Dedifferentiated amniotic fluid mesenchymal stem cell (primary cell): ENCODE data around the gene GSTM4.

Source experiments
- DNase-seq: peaks from one replicate; pipeline ENCODE4 v3.0.0-alpha.2; 2016; ENCODE audit errors: extremely low spot score

Gene GSTM4

DNA sequence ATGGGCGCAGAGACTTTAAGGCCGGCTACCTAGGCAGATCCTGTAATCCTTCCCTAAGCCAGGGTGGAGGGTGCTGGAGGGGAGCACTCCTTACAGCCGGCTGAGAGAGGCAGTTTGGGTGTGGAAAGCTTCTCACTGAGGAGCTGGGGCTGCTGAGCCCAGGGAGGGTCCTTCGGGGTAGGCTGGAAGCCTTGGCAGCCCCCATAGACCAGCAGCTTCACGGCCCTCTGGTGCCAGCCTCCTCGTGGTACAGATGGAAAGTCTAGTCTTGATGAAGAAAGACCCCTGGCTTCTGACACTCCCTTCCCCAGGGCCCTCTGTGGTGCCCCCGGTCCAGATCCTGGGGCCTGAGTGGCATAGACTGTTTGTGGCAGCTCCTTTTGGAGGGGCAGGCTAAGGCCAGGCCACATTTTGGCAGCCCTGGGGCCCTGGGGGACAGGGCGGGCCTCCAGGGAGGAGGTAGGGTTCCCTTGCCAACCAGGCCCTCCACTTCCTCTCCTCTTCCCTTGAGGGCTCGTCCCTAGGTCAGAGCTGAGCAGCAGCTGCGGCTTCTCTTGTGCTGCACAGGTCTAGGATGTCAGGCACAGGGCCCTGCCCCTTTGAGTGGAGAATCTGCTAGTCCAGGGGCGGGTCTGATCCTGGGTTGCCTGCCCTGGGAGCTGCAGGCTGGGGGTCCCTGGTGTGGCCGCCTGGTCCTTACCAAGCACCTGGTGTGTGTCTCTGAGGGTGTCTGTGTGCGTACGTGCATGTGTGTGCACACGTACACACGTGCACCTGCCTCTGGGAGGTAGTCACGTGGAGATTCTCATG, 31.5 kb upstream of the GSTM4 start:
- peak; percentile 13 for DNase-seq

DNA sequence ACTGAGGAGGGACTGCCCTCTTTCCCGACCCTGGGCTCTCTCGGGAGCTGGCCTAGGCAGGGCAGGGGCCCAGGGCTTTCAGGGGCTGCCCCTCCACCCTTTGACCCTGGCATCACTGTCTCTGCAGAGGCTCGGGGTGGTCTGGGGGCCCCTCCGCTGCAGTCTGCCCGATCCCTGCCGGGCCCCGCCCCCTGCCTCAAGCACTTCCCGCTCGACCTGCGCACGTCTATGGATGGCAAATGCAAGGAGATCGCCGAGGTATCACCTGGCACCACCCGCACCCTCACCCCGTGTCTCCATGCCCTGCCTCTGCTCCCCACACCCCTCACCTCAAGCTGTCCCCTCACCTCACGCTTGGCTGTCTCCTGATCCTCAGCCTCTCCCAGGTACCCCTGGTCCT, 30.7 kb upstream of the GSTM4 start:
- no peak for DNase-seq

DNA sequence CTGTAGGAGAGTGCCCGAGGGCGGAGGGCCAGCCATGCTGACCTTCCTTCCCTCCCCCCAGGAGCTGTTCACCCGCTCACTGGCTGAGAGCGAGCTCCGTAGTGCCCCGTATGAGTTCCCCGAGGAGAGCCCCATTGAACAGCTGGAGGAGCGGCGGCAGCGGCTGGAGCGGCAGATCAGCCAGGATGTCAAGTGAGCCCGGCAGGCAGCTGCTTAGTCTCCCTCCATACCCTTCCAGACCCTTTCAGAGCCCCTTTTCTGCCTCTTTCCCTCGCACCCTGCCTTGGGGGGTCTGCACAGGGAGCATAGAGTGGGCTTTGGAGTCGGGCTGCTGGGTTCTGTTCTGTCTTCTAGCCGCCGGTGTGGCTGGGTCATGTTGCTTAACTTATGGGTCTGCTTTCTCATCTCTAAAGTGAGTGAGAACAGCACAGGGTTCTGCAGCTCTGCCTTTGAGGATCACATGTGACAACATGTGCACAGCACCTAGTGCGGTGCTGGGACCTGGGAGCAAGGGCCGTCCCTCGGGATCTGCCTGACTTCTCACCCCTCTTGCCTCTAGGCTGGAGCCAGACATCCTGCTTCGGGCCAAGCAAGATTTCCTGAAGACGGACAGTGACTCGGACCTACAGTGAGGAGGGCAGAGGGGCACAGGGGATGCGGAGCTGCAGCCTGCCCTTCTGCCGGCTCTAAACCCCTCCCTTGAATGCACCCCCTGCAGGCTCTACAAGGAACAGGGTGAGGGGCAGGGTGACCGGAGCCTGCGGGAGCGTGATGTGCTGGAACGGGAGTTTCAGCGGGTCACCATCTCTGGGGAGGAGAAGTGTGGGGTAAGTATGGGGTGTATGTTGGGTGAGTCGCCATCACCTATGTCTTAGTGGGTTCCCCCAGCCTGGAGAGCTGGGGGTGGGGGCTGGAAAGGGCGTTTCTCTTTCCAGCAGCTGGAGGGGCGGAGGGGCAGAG, 30.0 kb upstream of the GSTM4 start:
- peak; percentile 6 for DNase-seq

DNA sequence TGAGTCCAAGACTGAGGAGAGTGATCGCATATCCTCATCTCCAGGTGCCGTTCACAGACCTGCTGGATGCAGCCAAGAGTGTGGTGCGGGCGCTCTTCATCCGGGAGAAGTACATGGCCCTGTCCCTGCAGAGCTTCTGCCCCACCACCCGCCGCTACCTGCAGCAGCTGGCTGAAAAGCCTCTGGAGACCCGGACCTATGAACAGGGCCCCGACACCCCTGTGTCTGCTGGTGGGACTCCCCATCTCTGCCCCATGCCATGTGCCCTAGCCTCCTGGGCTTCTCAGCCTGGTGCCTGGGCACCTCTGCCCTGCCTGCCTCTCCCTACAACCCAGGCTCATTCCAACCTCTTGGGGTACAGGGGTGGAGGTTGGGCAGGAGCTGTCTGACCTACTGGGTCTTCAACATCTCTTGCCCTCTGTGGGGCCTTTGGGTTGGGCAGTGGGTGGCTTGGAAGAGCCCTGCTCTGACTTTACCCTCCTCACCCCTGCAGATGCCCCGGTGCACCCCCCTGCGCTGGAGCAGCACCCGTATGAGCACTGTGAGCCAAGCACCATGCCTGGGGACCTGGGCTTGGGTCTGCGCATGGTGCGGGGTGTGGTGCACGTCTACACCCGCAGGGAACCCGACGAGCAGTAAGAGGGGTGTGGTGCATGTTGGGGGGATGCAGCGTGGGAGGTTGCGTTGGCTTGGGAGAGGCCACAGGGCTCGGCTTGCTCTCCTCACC, 29.1 kb upstream of the GSTM4 start:
- peak; percentile 3 for DNase-seq

DNA sequence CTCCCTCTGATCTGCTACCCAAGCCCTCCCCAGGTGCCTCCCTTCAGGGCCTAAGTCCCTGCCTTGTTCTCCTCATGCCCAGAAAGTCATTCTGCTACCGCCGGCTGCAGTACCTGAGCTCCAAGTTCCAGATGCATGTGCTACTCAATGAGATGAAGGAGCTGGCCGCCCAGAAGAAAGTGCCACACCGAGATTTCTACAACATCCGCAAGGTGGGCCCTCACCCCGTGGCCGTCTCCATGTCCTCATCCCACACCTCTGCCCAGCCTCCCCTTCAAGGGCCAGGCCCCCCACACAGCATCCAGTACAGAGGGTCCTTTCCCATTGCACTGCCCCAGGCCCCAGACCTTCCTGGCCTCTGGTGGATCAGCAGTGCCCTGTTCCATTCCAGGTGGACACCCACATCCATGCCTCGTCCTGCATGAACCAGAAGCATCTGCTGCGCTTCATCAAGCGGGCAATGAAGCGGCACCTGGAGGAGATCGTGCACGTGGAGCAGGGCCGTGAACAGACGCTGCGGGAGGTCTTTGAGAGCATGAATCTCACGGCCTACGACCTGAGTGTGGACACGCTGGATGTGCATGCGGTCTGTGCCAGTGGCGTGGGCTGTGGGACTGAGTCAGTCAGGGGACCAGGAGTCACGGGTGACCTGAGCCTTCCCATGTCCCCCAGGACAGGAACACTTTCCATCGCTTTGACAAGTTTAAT, 28.1 kb upstream of the GSTM4 start:
- DNase-seq, result no peak

DNA sequence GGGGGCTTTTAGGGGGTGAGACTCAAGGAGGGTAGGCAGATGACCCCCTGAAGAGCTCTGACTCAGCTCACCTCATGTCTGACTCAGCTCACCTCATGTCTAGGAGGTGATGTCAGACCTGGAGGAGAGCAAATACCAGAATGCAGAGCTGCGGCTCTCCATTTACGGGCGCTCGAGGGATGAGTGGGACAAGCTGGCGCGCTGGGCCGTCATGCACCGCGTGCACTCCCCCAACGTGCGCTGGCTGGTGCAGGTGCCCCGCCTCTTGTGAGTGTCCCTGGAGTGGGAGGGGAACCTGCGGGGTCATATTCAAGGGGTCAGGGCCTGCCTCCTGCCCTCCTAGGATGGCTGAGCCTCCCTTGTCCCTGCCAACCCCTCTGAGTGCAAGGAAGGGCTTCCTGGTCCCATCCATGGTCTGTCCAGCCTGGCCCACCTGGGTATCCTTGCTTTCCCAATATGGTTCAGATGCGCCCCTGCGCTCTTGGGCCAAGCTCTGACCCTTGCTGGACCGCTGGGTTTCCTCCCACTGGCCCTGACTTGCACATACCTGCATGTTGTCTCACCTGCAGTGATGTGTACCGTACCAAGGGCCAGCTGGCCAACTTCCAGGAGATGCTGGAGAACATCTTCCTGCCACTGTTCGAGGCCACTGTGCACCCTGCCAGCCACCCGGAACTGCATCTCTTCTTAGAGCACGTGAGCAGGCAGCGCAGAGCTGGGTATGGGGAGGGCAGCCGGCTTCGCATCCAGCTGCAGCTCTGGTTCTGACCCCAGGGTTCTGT, 27.2 kb upstream of the GSTM4 start:
- DNase-seq, result peak; percentile 8

DNA sequence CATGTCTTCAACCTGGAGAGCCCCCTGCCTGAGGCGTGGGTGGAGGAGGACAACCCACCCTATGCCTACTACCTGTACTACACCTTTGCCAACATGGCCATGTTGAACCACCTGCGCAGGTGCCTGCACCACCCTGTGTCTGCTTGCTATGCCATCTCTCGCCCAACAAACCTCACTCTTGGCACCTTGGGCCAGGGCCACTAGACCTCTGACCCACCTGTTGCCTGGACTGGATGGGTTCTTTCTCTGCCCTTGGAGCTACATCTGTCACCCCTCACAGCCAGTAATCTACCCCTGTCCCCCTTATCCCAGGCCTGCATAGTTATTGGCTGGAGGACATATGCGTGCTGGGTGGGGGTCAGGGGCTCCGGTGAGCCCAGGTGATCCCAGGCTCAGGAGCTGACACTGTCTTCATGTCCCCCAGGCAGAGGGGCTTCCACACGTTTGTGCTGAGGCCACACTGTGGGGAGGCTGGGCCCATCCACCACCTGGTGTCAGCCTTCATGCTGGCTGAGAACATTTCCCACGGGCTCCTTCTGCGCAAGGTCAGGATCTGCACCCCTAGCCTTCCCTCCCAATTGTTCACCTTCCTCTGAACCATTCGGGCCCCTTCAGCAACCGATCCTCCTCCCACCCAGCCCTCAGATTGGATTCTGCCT, 26.4 kb upstream of the GSTM4 start:
- DNase-seq, result peak; percentile 9

DNA sequence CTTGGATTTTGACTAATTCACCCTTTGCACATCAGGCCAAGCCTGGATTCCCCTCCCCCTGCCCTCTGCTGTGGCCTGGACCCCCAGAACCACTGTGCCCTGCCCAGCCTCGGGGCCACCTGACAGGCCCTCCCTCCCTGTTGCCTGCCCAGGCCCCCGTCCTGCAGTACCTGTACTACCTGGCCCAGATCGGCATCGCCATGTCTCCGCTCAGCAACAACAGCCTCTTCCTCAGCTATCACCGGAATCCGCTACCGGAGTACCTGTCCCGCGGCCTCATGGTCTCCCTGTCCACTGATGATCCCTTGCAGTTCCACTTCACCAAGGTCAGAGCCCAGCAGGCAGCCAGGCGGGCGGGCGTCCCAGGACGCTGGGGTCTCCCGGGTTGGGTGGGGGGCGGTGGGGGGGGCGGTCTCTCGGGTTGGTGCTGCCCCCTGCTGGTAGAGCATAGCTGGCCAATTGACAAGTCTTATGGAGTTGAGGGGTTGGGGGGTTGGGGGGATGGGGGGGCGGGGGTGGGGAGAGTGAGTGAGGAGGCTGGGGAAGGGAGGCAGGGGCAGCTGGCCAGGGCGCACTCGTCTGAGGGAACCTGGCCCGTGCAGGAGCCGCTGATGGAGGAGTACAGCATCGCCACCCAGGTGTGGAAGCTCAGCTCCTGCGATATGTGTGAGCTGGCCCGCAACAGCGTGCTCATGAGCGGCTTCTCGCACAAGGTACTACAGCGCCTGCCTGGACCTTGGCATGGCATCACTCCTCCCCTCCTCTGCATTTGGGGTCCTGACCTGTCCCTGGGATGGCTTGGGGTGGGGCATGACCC, 25.6 kb upstream of the GSTM4 start:
- DNase-seq, result peak; percentile 13

DNA sequence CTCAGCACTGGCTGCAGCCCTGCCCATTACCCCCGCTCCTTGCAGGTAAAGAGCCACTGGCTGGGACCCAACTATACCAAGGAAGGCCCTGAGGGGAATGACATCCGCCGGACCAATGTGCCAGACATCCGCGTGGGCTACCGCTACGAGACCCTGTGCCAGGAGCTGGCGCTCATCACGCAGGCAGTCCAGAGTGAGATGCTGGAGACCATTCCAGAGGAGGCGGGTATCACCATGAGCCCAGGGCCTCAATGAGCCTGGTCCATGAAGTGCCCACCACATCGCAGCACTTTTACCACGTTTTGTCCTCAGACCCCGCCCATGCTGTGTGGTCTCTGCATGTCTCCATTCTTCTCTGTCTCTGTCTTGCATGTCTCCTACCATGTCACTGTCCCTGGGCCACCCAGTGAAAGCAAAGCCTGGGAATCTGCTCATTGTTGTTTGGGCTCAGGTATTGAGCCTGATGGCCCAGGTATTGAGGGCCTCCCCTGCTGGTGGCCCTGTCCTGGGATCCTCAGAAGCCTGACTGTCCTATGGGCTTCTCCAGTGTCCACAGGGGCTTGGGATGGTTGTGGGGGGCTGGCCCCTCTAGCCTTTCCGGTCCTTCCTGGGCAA, 24.9 kb upstream of the GSTM4 start:
- peak; percentile 4 for DNase-seq

DNA sequence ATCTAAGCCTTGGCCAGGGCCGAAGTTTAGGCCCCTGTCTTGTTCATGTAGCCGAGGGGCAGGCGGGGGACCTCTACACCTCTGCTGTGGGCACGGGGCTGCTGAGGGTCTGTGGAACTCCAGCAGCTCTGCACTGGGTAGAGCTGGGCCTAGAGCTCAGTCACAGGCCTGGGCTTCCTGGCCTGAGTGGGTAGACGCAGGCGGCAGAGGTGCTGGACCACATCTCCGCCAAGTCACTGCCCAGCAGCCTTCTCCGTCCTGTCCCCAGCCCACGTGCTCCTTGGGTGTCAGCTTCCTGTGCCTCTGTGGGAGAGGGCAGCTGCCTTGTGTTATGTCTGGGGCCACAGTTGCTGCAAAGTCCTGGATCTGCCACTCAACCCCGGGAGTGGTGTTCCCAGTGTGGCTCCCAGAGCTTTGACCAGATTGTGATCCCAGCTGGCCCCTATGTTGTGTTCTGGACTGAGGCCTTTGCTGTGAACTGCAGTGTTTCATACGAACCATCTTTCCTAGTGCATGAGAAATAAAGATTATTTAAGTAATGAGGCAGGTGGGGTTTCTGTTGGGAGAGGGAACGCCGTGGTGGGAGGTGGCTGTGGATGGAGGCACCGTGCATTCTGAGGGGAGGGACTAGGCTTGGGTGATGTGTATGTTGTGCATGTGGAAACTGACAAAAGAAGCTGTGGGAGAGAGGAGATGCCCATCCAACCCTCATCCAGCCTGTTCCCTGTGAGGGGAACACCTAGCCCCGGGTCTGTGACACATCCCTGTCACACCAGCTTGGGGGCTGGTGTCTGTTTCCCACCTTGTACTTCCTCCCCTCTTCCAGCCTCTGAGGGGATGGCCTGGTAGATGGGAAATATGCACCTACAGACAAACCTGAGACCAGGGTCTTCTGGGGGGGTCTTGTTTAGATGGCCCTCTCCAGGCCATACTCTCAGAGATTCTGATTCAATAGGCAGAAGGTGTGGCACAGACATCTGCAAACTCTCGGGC, 24.1 kb upstream of the GSTM4 start:
- DNase-seq, result peak; percentile 13

DNA sequence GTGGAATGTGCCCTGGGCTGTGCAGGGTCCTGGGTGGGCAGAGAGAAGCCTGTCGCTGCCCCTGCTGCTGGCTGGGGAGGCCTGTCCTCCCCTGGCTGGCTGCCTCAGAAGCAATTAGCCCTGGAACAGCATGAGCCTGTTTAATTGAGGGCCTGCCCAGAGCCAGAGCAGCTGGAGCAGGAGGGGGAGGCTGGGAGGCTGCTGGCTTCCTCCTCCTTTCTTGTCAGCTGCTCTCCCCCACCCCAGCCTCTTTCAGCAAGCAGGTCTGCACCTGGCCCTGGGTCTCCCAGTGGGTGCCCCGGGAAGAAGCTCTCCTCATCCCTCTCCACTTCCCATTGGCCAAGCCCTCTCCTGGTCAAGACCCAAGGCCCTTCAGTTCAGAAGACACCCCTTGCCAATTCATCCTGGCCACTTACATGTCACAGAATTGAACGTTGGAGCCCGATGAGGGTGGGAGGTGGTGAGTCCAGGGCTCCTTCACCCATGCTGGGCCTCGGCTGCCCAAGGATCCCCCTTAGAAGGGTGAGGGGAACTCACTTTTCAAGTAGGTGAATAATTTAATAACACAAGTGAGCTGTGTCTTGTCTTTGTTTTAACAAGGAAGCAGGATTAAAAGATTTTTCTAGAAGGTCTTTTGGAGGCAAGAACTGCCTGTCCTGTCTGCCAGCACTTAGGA, 23.1 kb upstream of the GSTM4 start:
- DNase-seq, result peak; percentile 8

DNA sequence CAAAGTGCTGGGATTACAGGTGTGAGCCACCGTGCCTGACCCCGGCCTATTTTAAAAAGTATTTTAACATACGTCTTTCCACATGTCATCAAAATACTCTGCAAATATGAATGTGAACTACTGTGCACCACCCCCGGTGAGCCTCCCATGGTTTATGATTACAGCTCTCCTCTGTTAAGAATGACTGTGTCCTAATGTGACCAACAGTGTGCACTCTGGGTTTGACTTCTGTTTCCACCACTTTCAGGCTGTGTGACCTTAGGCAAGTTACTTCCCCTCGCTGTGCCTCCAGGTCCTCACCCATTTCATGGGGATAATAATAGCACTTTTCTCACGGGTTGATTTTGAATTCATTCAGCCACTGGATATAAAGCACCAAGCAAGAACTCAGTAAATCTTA, 21.6 kb upstream of the GSTM4 start:
- no peak for DNase-seq

DNA sequence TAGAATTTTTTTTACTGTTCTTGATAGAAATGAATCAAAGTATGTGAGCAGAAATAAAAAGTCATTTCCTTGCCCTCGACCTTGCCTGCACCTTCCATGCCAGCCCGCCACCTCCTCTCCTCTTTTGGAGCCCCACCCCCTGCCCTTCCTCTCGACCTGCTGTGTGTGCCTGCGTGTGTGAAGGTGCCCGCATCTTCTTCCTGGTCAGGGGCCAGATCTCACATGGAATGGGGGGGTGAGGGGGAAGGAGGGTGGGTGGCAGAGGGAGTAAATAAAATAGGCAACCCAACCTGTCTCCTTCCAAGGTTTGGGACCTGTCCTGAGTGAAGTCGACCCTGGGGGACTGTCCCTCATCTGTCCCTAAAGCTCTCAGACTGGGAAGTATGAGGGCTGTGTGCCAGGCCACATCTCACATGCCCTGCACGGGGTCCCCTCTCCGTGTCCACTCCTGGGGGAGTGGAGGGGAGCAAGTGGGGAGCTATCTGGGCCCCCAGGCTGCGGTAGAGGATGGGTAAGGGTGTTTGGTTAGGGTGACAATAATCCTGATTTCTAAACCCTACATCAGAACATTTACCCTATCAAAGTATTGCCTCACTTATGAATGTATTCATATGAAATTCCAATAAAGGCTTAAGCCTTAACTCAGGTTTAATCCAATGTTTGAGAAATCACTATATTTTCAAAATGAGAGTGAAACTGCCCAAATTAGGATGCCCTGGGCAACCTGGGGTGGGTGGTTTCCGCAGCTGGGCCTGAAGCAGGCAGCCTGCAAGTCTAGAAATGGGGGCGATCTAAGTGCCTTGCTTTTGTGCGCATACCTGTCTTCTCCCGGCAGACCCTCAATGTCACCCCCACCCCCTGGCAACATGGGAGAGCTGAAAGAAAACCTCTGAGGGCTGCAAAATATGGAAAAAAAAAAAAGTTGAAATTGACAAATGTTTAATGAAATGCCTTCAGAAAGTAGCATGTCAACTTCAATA, 20.8 kb upstream of the GSTM4 start:
- no peak for DNase-seq

DNA sequence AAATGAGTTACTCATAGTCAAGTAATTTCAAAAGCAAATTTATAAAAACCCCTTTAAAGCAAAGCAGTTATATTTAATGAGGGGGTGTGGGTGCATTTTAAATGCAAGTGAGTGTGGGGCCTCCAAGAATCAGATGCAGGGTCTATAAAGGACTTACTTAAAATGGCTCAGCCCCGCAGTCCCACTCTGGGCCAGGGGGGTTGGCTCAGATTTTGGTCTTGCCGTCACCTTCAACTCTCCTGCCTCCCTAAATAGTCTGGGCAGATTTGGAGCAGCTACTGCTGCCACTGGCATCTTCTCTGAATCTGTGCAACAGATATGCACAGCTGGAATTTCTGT, 20.1 kb upstream of the GSTM4 start:
- DNase-seq, result peak; percentile 3

DNA sequence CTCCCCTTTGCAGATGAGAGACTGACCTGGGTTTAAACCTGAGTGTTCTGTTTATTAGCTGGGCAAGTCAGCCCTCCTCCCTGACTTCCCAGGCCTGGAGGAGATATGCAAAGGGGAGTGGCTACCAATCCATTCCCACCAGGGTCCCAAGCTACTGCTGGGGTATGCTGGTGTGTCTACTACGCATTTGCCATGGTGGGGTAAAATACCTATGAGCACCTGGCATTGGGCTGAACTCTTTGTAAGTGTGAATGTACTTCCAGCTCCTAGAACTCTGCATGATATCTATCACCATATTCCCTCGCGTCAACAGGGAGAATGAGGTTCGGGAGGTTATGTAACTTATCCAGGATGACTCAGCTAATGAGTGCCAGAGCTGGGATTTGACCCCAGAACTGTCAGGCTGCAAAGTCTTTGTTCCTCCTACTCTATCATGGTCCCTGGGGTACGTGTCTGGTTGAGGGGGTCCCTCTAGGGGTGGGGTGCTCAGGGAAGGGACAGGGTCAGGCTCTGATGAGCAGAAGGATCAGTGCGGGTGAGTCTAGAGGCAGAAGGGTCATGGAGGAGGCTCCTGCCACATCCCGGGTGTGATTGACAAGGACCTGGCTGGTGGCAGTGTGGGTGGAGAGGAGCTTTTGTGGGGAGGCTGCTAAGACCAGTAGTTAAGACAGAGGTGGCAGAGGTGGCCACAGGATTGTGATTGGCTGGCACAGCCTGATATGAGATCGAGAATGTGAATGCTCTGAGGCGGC, 19.5 kb upstream of the GSTM4 start:
- peak; percentile 15 for DNase-seq
